ENCODE data around the gene FAM234B. TPM values are rescaled to one million over a fixed set of nuclear protein-coding genes. Genes with fewer than 3 reads are reported as not detected.

FAM234B gene
- total RNA-seq, 1 donor from 2014 or later = 16.3 TPM

- no peak for DNase-seq (ENCODE audit: low read depth, low spot score)
- H3K27ac Mint-ChIP-seq (ENCODE audit: unreplicated experiment) = no peak within 1 kb of the TSS
- TF ChIP-seq CTCF (conservative IDR thresholded peaks at IDR 0.05) = no peak
- no peaks in the 10 kb centered on the region for H3K36me3 Mint-ChIP-seq (ENCODE audit: low read depth)
- peaks cover 2% of the 10 kb centered on the region for H3K27me3 Mint-ChIP-seq (ENCODE audit: low read depth)
- peaks cover 33% of the 10 kb centered on the region for H3K4me1 Mint-ChIP-seq
- peak within 1 kb of the TSS; percentile 66 for H3K4me3 Mint-ChIP-seq
- peaks cover 6% of the 10 kb centered on the region for H3K9me3 Mint-ChIP-seq
Observed at GRCh38 chr12:13103391-13104033, 59.3 kb downstream of the FAM234B start, which contains the start of gene GSG1. GSG1 (minus strand) TSS chr12:13103667; CDS start chr12:13103512, 155 bp downstream.

DNA sequence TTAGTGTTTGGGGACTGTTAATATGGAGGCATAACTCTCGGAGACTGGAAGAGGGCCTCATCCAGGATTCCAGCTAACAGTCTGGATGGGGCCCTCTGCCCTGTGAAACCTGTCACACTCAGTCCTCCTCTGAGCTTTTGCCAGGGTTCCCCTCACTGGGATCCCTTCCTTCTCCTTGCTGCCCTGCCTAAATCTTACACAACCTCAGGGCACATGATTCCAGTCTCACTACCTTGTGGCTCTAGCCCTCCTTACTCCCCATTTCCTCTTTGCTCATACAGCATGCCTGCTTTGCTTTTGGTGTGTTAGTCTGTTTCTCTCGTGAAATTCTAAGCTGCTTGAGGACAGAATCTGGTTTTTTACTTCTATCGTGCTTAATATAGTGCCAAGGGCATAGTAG is 60.2 kb downstream of the FAM234B start:
- H3K4me3 Mint-ChIP-seq = peak overlapping the region; percentile 66
- H3K36me3 Mint-ChIP-seq (ENCODE audit: low read depth) = peaks cover 1% of the 10 kb centered on the region
- peaks cover 25% of the 10 kb centered on the region for H3K4me1 Mint-ChIP-seq
- TF ChIP-seq CTCF (conservative IDR thresholded peaks at IDR 0.05) = no peak
- no peak for DNase-seq (ENCODE audit: low read depth, low spot score)
- no peak overlapping the region for H3K27ac Mint-ChIP-seq (ENCODE audit: unreplicated experiment)
- peaks cover 2% of the 10 kb centered on the region for H3K27me3 Mint-ChIP-seq (ENCODE audit: low read depth)
- H3K9me3 Mint-ChIP-seq = peaks cover 11% of the 10 kb centered on the region

GRCh38 chr12:13105781-13106180 is 61.6 kb downstream of the FAM234B start:
- Mint-ChIP-seq H3K9me3 (peaks cover 13% of the 10 kb centered on the region), H3K36me3 (ENCODE audit: low read depth) (peaks cover 3% of the 10 kb centered on the region), H3K27ac (ENCODE audit: unreplicated experiment) (no peak overlapping the region), H3K4me3 (no peak overlapping the region), H3K27me3 (ENCODE audit: low read depth) (peaks cover 2% of the 10 kb centered on the region), H3K4me1 (peaks cover 13% of the 10 kb centered on the region)
- DNase-seq (ENCODE audit: low read depth, low spot score) = no peak
- TF ChIP-seq CTCF (conservative IDR thresholded peaks at IDR 0.05) = no peak

DNA sequence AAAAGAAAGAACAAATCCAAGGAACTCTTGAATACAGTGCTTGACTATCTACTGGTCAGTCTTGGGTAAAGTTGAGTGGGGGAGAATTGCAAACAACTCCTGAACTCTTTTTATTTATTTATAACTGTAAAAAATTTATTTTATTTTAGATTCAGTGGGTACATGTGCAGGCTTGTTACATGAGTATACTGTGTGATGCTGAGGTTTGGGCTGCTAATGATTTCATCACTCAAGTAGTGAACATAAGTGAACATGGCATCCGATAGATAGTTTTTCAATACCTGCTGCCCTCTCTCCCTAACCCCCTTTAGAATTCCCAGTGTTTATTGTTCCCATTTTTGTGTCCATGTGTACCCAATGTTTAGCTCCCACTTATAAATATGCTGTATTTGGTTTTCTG is 62.5 kb downstream of the FAM234B start:
- H3K36me3 Mint-ChIP-seq (ENCODE audit: low read depth) = peaks cover 3% of the 10 kb centered on the region
- DNase-seq (ENCODE audit: low read depth, low spot score) = no peak
- peaks cover 13% of the 10 kb centered on the region for H3K9me3 Mint-ChIP-seq
- H3K27me3 Mint-ChIP-seq (ENCODE audit: low read depth) = peaks cover 2% of the 10 kb centered on the region
- no peak overlapping the region for H3K4me3 Mint-ChIP-seq
- no peak for TF ChIP-seq CTCF (conservative IDR thresholded peaks at IDR 0.05)
- no peak overlapping the region for H3K27ac Mint-ChIP-seq (ENCODE audit: unreplicated experiment)
- peaks cover 9% of the 10 kb centered on the region for H3K4me1 Mint-ChIP-seq

GRCh38 chr12:13112968-13113367 is 68.8 kb downstream of the FAM234B start:
- H3K4me3 Mint-ChIP-seq = no peak overlapping the region
- peaks cover 14% of the 10 kb centered on the region for H3K4me1 Mint-ChIP-seq
- H3K27ac Mint-ChIP-seq (ENCODE audit: unreplicated experiment) = no peak overlapping the region
- peaks cover 24% of the 10 kb centered on the region for H3K27me3 Mint-ChIP-seq (ENCODE audit: low read depth)
- DNase-seq (ENCODE audit: low read depth, low spot score) = no peak
- peaks cover 14% of the 10 kb centered on the region for H3K9me3 Mint-ChIP-seq
- no peak for TF ChIP-seq CTCF (conservative IDR thresholded peaks at IDR 0.05)
- peaks cover 3% of the 10 kb centered on the region for H3K36me3 Mint-ChIP-seq (ENCODE audit: low read depth)
